Measurements from ENCODE around the gene CETN2. TPM values are rescaled to one million over a fixed set of nuclear protein-coding genes. Genes with fewer than 3 reads are reported as not detected.

Gene CETN2
- total and polyA plus RNA-seq, 9 donors = 31.3 to 40.2 (median 33.2) TPM

GRCh38 chrX:152866386-152866785, 35.8 kb upstream of the CETN2 start:
- Histone ChIP-seq H3K27me3 (ENCODE audit: control insufficient read depth, insufficient read depth, low read length) (peaks cover 9% of the 10 kb centered on the region), H3K4me3 (ENCODE audit: low read length) (no peak overlapping the region), H3K9me3 (replicated peaks; ENCODE audit: control insufficient read depth, low read depth, low read length) (no peaks in the 10 kb centered on the region), H3K36me3 (ENCODE audit: control insufficient read depth, insufficient read depth, low read length) (peaks cover 30% of the 10 kb centered on the region), H3K4me1 (ENCODE audit: control insufficient read depth, insufficient read depth, low read length) (no peaks in the 10 kb centered on the region), H3K27ac (ENCODE audit: low read length) (no peak overlapping the region)
- WGBS (ENCODE audit: insufficient coverage) = 84% methylated on average over 5 of the region's 5 CpGs
- no peak for DNase-seq

- no peak overlapping the region for H3K4me3 ChIP-seq (ENCODE audit: low read length)
- peaks cover 4% of the 10 kb centered on the region for H3K27me3 ChIP-seq (ENCODE audit: control insufficient read depth, insufficient read depth, low read length)
- WGBS (ENCODE audit: insufficient coverage) = 82% methylated on average over 17 of the region's 17 CpGs
- no peaks in the 10 kb centered on the region for H3K4me1 ChIP-seq (ENCODE audit: control insufficient read depth, insufficient read depth, low read length)
- no peaks in the 10 kb centered on the region for H3K9me3 ChIP-seq (replicated peaks; ENCODE audit: control insufficient read depth, low read depth, low read length)
- H3K36me3 ChIP-seq (ENCODE audit: control insufficient read depth, insufficient read depth, low read length) = peaks cover 27% of the 10 kb centered on the region
- DNase-seq = peak; percentile 28
- no peak overlapping the region for H3K27ac ChIP-seq (ENCODE audit: low read length)
Measured at GRCh38 chrX:152865232-152865920, 34.8 kb upstream of the CETN2 start.

GRCh38 chrX:152861826-152862225, 31.3 kb upstream of the CETN2 start:
- DNase-seq = no peak
- Histone ChIP-seq H3K4me3 (ENCODE audit: low read length) (no peak overlapping the region), H3K36me3 (ENCODE audit: control insufficient read depth, insufficient read depth, low read length) (peaks cover 27% of the 10 kb centered on the region), H3K4me1 (ENCODE audit: control insufficient read depth, insufficient read depth, low read length) (no peaks in the 10 kb centered on the region), H3K27ac (ENCODE audit: low read length) (no peak overlapping the region), H3K27me3 (ENCODE audit: control insufficient read depth, insufficient read depth, low read length) (peaks cover 7% of the 10 kb centered on the region), H3K9me3 (replicated peaks; ENCODE audit: control insufficient read depth, low read depth, low read length) (no peaks in the 10 kb centered on the region)
- WGBS (ENCODE audit: insufficient coverage) = no CpG with 5 or more reads among the region's 6 CpGs

GRCh38 chrX:152861116-152861515, 30.6 kb upstream of the CETN2 start:
- Histone ChIP-seq H3K27ac (ENCODE audit: low read length) (no peak overlapping the region), H3K27me3 (ENCODE audit: control insufficient read depth, insufficient read depth, low read length) (peaks cover 7% of the 10 kb centered on the region), H3K4me3 (ENCODE audit: low read length) (no peak overlapping the region), H3K4me1 (ENCODE audit: control insufficient read depth, insufficient read depth, low read length) (no peaks in the 10 kb centered on the region), H3K9me3 (replicated peaks; ENCODE audit: control insufficient read depth, low read depth, low read length) (no peaks in the 10 kb centered on the region), H3K36me3 (ENCODE audit: control insufficient read depth, insufficient read depth, low read length) (peaks cover 27% of the 10 kb centered on the region)
- WGBS (ENCODE audit: insufficient coverage) = 80% methylated on average over 1 of the region's 3 CpGs
- DNase-seq = no peak

- Histone ChIP-seq H3K27ac (ENCODE audit: low read length) (no peak overlapping the region), H3K4me1 (ENCODE audit: control insufficient read depth, insufficient read depth, low read length) (no peaks in the 10 kb centered on the region), H3K27me3 (ENCODE audit: control insufficient read depth, insufficient read depth, low read length) (peaks cover 3% of the 10 kb centered on the region), H3K36me3 (ENCODE audit: control insufficient read depth, insufficient read depth, low read length) (peaks cover 20% of the 10 kb centered on the region), H3K4me3 (ENCODE audit: low read length) (no peak overlapping the region), H3K9me3 (replicated peaks; ENCODE audit: control insufficient read depth, low read depth, low read length) (no peaks in the 10 kb centered on the region)
- 93% methylated on average over 3 of the region's 7 CpGs for WGBS (ENCODE audit: insufficient coverage)
- no peak for DNase-seq
Measured at GRCh38 chrX:152853986-152854385, 23.4 kb upstream of the CETN2 start.

GRCh38 chrX:152850465-152850864, 19.9 kb upstream of the CETN2 start:
- Histone ChIP-seq H3K4me3 (ENCODE audit: low read length) (no peak overlapping the region), H3K27me3 (ENCODE audit: control insufficient read depth, insufficient read depth, low read length) (peaks cover 3% of the 10 kb centered on the region), H3K36me3 (ENCODE audit: control insufficient read depth, insufficient read depth, low read length) (peaks cover 16% of the 10 kb centered on the region), H3K4me1 (ENCODE audit: control insufficient read depth, insufficient read depth, low read length) (no peaks in the 10 kb centered on the region), H3K27ac (ENCODE audit: low read length) (no peak overlapping the region), H3K9me3 (replicated peaks; ENCODE audit: control insufficient read depth, low read depth, low read length) (no peaks in the 10 kb centered on the region)
- WGBS (ENCODE audit: insufficient coverage) = 20% methylated on average over 1 of the region's 2 CpGs
- DNase-seq = no peak

GRCh38 chrX:152847281-152847680, 16.7 kb upstream of the CETN2 start:
- WGBS (ENCODE audit: insufficient coverage) = 53% methylated on average over 2 of the region's 6 CpGs
- peaks cover 12% of the 10 kb centered on the region for H3K36me3 ChIP-seq (ENCODE audit: control insufficient read depth, insufficient read depth, low read length)
- H3K27me3 ChIP-seq (ENCODE audit: control insufficient read depth, insufficient read depth, low read length) = peaks cover 6% of the 10 kb centered on the region
- H3K4me3 ChIP-seq (ENCODE audit: low read length) = no peak overlapping the region
- H3K4me1 ChIP-seq (ENCODE audit: control insufficient read depth, insufficient read depth, low read length) = no peaks in the 10 kb centered on the region
- H3K27ac ChIP-seq (ENCODE audit: low read length) = no peak overlapping the region
- H3K9me3 ChIP-seq (replicated peaks; ENCODE audit: control insufficient read depth, low read depth, low read length) = no peaks in the 10 kb centered on the region
- DNase-seq = no peak

- Histone ChIP-seq H3K9me3 (replicated peaks; ENCODE audit: control insufficient read depth, low read depth, low read length) (no peaks in the 10 kb centered on the region), H3K4me3 (ENCODE audit: low read length) (no peak overlapping the region), H3K36me3 (ENCODE audit: control insufficient read depth, insufficient read depth, low read length) (peaks cover 6% of the 10 kb centered on the region), H3K4me1 (ENCODE audit: control insufficient read depth, insufficient read depth, low read length) (no peaks in the 10 kb centered on the region), H3K27me3 (ENCODE audit: control insufficient read depth, insufficient read depth, low read length) (peaks cover 6% of the 10 kb centered on the region), H3K27ac (ENCODE audit: low read length) (no peak overlapping the region)
- DNase-seq = no peak
- 89% methylated on average over 10 of the region's 17 CpGs for WGBS (ENCODE audit: insufficient coverage)
Measured at GRCh38 chrX:152845618-152846240, 15.2 kb upstream of the CETN2 start.

- Histone ChIP-seq H3K9me3 (replicated peaks; ENCODE audit: control insufficient read depth, low read depth, low read length) (no peaks in the 10 kb centered on the region), H3K4me1 (ENCODE audit: control insufficient read depth, insufficient read depth, low read length) (no peaks in the 10 kb centered on the region), H3K27ac (ENCODE audit: low read length) (no peak overlapping the region), H3K4me3 (ENCODE audit: low read length) (no peak overlapping the region), H3K36me3 (ENCODE audit: control insufficient read depth, insufficient read depth, low read length) (no peaks in the 10 kb centered on the region), H3K27me3 (ENCODE audit: control insufficient read depth, insufficient read depth, low read length) (peaks cover 5% of the 10 kb centered on the region)
- WGBS (ENCODE audit: insufficient coverage) = 56% methylated on average over 5 of the region's 6 CpGs
- DNase-seq = no peak
Measured at GRCh38 chrX:152844256-152844655, 13.7 kb upstream of the CETN2 start.

- 63% methylated on average over 2 of the region's 5 CpGs for WGBS (ENCODE audit: insufficient coverage)
Measured at GRCh38 chrX:152843852-152844251, 13.3 kb upstream of the CETN2 start.

More at GRCh38 chrX:152843852-152844251, 13.3 kb upstream of the CETN2 start:
- DNase-seq = no peak
- H3K27me3 ChIP-seq (ENCODE audit: control insufficient read depth, insufficient read depth, low read length) = peaks cover 5% of the 10 kb centered on the region
- no peaks in the 10 kb centered on the region for H3K36me3 ChIP-seq (ENCODE audit: control insufficient read depth, insufficient read depth, low read length)
- no peak overlapping the region for H3K4me3 ChIP-seq (ENCODE audit: low read length)
- H3K9me3 ChIP-seq (replicated peaks; ENCODE audit: control insufficient read depth, low read depth, low read length) = no peaks in the 10 kb centered on the region
- no peaks in the 10 kb centered on the region for H3K4me1 ChIP-seq (ENCODE audit: control insufficient read depth, insufficient read depth, low read length)
- H3K27ac ChIP-seq (ENCODE audit: low read length) = no peak overlapping the region

Measured in muscle of leg (tissue), 11 donors.